ENCODE results near the gene TLE1. TPM values are rescaled to one million over a fixed set of nuclear protein-coding genes. Genes with fewer than 3 reads are reported as not detected.

Gene TLE1
- total RNA-seq, 1 experiment from 2014 or later = 97.7 TPM

DNA sequence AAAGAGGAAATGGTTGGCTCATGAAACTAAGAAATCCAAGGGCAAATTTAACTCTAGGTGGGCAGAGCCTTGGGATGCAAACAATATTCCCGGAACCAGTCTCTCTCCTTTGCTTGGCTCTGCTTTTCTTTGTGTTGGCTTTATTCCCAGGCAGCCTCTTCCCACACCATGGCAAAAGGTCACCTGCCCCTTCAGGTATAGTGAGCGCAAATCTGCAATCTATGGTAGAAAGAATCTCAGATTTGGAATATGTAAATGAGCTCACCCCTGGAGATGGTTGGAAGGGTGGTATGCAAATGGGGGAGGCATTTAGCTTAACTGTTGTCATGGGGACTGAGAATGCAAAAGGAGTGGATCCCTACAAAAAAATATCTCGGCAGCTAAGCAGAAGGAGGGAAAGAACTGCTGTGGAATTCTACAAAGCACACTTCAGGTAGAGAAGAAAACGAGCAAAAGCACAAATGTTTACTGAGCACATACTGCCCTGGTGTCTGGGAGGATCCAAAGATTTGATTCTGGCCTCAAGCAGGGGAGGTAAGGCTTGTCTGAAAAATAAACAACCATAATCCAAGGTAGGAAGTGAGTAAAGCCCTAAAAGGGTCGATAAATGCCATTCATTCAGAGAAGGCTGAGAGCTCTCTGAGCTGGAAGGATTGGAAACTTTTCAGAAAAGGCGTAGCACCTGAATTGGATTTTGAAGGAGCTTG is 139.7 kb downstream of the TLE1 start:
- Mint-ChIP-seq H3K4me3 (peak overlapping the region; percentile 33), H3K4me1 (peaks cover 76% of the 10 kb centered on the region)
- POLR2A ChIA-PET = no interaction called here

GRCh38 chr9:81548911-81549310 is 140.4 kb downstream of the TLE1 start:
- ChIA-PET CTCF (no interaction called here), POLR2A (no interaction called here)
- no peaks in the 10 kb centered on the region for H3K9me3 Mint-ChIP-seq
- no peaks in the 10 kb centered on the region for H3K36me3 Mint-ChIP-seq
- no peak overlapping the region for H3K4me3 Mint-ChIP-seq
- DNase-seq (ENCODE audit: low spot score) (no peak), ATAC-seq (no peak)
- no peaks in the 10 kb centered on the region for H3K27me3 Mint-ChIP-seq (ENCODE audit: low read depth)
- peaks cover 72% of the 10 kb centered on the region for H3K4me1 Mint-ChIP-seq
- H3K27ac Mint-ChIP-seq = no peak overlapping the region
- TF ChIP-seq CBFB (CRISPR knock-in tag; IDR thresholded peaks at IDR 0.05; ENCODE audit: low read depth) (no peak), ZNF532 (CRISPR knock-in tag; IDR thresholded peaks at IDR 0.05; ENCODE audit: borderline replicate concordance) (no peak), ZNF416 (CRISPR knock-in tag; IDR thresholded peaks at IDR 0.05) (no peak), ZSCAN18 (CRISPR knock-in tag; IDR thresholded peaks at IDR 0.05) (no peak), PREB (CRISPR knock-in tag; IDR thresholded peaks at IDR 0.05; ENCODE audit: borderline replicate concordance) (no peak), MXD4 (CRISPR knock-in tag; IDR thresholded peaks at IDR 0.05; ENCODE audit: borderline replicate concordance) (no peak), AFF4 (CRISPR knock-in tag; IDR thresholded peaks at IDR 0.05; ENCODE audit: borderline replicate concordance) (no peak), GABPB1 (CRISPR knock-in tag; IDR thresholded peaks at IDR 0.05) (no peak), SMAD3 (CRISPR knock-in tag; IDR thresholded peaks at IDR 0.05; ENCODE audit: borderline replicate concordance) (no peak)
- TF ChIP-seq, protein P1, sequence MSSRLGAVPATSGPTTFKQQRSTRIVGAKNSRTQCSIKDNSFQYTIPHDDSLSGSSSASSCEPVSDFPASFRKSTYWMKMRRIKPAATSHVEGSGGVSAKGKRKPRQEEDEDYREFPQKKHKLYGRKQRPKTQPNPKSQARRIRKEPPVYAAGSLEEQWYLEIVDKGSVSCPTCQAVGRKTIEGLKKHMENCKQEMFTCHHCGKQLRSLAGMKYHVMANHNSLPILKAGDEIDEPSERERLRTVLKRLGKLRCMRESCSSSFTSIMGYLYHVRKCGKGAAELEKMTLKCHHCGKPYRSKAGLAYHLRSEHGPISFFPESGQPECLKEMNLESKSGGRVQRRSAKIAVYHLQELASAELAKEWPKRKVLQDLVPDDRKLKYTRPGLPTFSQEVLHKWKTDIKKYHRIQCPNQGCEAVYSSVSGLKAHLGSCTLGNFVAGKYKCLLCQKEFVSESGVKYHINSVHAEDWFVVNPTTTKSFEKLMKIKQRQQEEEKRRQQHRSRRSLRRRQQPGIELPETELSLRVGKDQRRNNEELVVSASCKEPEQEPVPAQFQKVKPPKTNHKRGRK (CRISPR knock-in tag; IDR thresholded peaks at IDR 0.05; ENCODE audit: borderline replicate concordance) = no peak

More for the DNA sequence above, 139.7 kb downstream of the TLE1 start:
- ATAC-seq = peak; percentile 80
- TF ChIP-seq, protein P2, sequence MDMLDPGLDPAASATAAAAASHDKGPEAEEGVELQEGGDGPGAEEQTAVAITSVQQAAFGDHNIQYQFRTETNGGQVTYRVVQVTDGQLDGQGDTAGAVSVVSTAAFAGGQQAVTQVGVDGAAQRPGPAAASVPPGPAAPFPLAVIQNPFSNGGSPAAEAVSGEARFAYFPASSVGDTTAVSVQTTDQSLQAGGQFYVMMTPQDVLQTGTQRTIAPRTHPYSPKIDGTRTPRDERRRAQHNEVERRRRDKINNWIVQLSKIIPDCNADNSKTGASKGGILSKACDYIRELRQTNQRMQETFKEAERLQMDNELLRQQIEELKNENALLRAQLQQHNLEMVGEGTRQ (CRISPR knock-in tag; IDR thresholded peaks at IDR 0.05) = 0 out of 2 replicates have a peak, but pooled peaks have one; percentile 18
- TF ChIP-seq, protein P3, sequence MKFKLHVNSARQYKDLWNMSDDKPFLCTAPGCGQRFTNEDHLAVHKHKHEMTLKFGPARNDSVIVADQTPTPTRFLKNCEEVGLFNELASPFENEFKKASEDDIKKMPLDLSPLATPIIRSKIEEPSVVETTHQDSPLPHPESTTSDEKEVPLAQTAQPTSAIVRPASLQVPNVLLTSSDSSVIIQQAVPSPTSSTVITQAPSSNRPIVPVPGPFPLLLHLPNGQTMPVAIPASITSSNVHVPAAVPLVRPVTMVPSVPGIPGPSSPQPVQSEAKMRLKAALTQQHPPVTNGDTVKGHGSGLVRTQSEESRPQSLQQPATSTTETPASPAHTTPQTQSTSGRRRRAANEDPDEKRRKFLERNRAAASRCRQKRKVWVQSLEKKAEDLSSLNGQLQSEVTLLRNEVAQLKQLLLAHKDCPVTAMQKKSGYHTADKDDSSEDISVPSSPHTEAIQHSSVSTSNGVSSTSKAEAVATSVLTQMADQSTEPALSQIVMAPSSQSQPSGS (CRISPR knock-in tag; IDR thresholded peaks at IDR 0.05; ENCODE audit: borderline replicate concordance, low read depth) = no peak
- TF ChIP-seq, protein P4, sequence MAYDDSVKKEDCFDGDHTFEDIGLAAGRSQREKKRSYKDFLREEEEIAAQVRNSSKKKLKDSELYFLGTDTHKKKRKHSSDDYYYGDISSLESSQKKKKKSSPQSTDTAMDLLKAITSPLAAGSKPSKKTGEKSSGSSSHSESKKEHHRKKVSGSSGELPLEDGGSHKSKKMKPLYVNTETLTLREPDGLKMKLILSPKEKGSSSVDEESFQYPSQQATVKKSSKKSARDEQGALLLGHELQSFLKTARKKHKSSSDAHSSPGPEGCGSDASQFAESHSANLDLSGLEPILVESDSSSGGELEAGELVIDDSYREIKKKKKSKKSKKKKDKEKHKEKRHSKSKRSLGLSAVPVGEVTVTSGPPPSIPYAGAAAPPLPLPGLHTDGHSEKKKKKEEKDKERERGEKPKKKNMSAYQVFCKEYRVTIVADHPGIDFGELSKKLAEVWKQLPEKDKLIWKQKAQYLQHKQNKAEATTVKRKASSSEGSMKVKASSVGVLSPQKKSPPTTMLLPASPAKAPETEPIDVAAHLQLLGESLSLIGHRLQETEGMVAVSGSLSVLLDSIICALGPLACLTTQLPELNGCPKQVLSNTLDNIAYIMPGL (CRISPR knock-in tag; IDR thresholded peaks at IDR 0.05) = no peak
- CTCF ChIA-PET = interaction anchor here (0.7 to 1.1 kb wide), 2 partner anchors 18 to 27 kb away, joined by 3 to 9 read pairs; no protein-coding TSS in a partner anchor
- Mint-ChIP-seq H3K27ac (peak overlapping the region; percentile 92), H3K36me3 (no peaks in the 10 kb centered on the region), H3K27me3 (ENCODE audit: low read depth) (no peaks in the 10 kb centered on the region), H3K9me3 (no peaks in the 10 kb centered on the region)
- DNase-seq (ENCODE audit: low spot score) = no peak
